HG02943 (cell line): Measurements from ENCODE around the gene TTLL6.

Experiments used
- ATAC-seq: cut with Tn5 transposase; IDR thresholded peaks from one replicate; pipeline ENCODE4 v1.9.1; 2021; ENCODE audit warnings: mild to moderate bottlenecking, low read depth, moderate library complexity; ENCODE audit not compliant: unreplicated experiment

Gene TTLL6

DNA sequence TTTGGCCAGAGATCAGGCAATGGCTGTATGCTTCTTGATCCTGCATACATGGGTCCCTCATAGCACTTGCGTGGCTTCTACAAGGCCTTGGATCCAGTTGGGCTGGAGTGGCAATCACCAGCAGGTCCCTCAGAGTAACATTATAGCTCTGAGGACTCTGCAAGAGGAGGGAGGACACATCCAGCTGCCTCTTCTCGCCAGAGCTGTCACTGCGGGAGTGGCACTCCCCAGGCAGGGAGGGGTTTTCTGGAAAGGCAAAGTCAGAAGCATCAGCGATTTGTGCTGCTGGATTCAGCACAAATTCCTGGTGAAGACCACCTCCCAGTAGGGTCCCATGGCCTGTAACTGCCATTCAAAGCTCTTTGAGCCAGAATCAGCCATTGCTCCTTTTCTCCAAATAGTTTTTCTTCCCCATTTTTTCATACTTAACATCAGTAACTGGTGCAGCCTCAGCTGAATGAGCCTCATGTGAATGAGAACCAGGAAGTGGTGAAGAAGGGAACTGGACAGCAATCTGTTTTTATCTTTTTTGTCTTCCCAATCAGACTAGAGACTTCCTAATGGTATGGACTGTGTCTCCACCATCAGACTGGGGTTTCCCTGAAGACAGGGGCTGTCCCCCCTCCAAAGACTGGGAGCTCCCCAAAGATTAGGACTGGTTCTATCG is 47.9 kb downstream of the TTLL6 start:
- ATAC-seq: no peak

DNA sequence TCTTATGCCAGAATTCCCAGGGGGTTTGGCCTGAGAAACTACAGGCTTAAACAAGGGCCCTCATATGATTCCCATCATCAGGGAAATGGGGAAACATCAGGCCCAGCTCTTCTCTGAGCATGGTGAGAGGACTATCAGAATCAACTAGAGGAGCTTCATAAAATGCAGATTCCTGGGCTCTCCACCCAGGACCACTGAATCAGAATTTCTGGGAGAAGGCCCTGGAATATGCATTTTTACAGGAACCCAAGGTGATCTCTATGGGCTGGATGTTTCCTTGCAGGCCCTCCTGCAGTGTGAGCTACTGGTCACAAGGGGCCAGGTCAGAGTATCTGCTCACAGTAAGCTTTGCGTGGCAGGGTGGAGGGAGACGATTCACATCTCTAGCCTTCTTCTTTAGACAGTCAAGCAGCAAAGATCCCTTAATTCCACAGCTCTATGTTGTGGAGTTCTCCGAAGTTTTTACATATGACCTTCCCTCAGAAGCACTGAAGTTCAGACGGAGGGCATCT is 49.7 kb downstream of the TTLL6 start:
- ATAC-seq: no peak

- no peak for ATAC-seq
Observed at GRCh38 chr17:48761114-48761513, 55.9 kb downstream of the TTLL6 start.

GRCh38 chr17:48760411-48760810 is 56.6 kb downstream of the TTLL6 start:
- no peak for ATAC-seq

DNA sequence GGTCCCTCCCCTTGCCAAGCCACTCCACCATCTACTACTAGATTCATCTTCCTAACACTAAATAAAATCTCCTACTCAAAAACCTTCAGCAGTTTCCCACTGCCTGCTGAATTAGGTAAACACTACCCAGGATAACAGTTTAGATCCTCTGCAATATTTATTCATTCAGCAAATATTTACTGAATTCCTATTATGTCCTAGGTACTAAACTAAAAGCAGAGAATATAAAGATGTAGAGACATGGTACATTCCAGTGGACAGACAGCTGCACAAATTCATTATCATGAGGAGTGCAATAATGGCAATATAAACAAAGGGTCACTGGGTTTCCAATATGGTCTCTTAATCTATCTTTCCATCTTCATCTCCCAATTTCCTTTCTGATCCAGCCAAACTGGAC is 57.7 kb downstream of the TTLL6 start:
- ATAC-seq: no peak

DNA sequence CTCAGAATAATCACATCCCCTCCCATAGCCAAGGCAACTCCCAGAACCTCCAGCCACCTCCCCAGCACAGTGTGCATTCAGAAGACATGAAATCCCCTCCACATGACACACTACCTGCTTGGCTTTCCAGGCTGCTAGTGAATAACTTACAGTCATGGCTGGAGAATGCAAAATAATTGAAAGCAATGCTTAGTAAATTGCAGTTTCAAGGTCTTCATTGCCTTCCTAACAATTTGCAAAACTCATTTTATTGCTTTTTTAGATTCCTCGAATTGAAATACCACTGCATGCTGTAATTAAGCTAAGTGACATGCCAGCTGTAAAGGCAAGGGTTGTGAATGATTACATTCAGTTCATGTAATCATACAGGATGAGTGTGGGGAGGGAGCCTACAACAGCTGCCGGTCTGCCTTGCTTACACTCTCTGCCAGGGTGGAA is 59.5 kb downstream of the TTLL6 start:
- no peak for ATAC-seq

DNA sequence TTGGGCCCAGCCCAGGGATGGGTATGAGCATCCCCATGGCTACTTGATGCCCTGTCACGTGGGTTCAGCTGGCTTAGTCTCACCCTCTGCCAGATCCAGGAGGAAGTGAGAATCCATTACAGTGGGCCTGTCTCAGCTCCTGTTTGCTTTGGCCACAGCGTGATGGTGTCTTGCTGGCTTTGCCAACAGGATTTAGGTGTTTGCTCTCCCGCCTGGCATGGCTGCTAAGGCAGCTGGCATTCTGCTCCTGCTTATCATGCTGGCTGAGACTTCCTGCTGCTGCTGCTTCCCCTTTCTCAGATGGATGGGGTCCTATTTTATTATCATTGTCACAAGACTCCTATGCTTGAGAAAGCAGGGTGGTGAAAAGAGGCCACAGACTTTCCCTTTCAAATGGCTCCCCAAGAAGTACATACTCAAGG is 60.2 kb downstream of the TTLL6 start:
- no peak for ATAC-seq

DNA sequence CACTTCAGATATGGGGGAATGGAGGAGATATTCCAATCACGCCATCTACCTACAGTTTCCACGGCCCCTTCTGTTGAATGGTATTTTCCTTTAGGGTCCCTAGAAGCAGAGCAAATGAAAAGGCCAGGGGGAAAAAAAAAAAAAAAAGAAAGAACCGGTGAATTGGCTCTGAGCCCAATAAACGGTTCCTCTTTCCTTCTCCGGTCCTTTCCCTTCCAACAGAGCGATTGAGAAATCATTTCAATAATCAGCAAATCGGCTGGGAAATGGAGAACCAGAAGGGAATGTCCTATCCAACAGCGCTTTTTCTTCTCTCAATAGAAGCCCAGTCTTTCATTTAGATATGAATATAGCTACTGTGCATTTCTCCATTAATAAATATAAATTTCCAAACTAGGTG is 61.7 kb downstream of the TTLL6 start:
- no peak for ATAC-seq

- no peak for ATAC-seq
Observed at GRCh38 chr17:48754500-48755261, 62.3 kb downstream of the TTLL6 start.

GRCh38 chr17:48753794-48754499 is 63.1 kb downstream of the TTLL6 start:
- no peak for ATAC-seq

DNA sequence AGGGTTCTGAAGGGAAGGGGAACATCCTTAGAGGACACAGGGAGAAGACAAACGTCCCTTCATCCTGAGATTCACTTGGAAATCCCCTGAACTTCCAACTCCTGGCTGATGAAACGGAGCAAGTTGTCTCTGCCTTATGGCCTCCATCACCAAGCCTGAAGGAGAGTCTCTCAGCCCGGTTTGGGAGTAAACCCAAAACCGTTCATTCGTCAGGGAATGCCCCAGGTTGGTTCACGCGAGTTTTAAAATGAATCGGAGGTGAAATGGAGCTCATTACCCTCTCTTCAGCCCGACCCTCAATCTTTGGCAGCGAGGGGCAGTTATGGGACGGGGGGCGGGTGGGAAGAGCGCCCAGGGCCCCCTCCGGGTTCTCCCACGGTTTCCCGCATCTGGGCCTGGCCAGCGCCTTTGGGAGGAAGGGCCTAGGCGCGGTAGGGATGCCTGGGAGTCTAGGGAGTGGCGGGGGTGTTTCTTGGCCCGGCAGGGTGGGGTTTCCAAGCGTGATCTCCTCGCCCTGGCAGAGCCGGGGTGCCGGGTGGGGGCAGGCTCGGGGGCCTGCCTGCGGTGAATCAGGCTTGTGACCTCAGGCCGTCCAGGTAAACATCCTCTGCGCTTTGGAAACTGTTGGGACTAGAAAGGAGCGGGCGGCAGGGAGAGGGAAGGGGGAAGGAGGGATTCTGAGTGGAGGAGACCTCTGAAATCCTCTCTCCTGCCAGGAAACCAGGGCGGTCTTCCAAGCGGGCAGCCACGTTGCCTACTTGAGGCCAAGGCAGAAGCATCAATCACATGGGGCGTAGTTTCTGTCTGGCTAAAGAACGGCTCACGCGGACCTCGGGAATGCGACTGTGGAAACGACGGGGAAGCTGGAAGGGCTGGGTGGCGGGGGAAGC is 64.4 kb downstream of the TTLL6 start:
- ATAC-seq: no peak

DNA sequence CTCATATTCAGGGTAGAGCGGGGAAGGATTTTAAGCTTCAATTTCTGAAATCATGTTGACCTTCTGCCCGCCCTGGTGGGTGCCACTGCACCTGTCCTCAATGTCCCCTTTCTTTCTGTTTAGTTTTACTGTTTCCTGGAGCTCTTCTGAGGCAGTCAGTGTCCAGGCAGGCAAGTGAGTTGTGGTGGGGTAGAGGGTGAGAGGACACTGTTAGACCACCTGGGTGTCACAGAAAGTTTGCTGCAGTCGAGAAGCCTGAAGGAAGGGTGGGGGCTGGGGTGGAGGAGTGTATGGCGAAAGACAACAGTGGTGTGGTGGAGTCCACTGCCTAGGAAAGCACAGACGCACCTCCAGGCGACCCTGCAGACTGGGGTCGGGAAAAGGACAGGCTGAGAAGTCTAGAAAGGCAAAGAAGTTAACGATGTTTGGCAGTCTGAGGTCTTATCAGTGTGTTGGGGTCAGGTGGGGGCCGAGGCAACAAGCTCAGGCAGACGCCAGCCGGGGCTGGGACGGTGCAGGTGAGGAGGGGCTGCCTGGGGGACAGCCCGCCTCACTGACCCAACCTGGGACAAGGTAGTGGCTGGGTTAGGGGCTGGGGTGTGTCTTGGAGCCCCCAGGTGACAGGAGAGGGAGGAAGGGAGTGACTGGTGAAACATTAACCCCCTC is 65.2 kb downstream of the TTLL6 start:
- ATAC-seq: no peak

GRCh38 chr17:48751172-48751571 is 65.9 kb downstream of the TTLL6 start:
- no peak for ATAC-seq

GRCh38 chr17:48749621-48750553 is 67.1 kb downstream of the TTLL6 start:
- no peak for ATAC-seq

DNA sequence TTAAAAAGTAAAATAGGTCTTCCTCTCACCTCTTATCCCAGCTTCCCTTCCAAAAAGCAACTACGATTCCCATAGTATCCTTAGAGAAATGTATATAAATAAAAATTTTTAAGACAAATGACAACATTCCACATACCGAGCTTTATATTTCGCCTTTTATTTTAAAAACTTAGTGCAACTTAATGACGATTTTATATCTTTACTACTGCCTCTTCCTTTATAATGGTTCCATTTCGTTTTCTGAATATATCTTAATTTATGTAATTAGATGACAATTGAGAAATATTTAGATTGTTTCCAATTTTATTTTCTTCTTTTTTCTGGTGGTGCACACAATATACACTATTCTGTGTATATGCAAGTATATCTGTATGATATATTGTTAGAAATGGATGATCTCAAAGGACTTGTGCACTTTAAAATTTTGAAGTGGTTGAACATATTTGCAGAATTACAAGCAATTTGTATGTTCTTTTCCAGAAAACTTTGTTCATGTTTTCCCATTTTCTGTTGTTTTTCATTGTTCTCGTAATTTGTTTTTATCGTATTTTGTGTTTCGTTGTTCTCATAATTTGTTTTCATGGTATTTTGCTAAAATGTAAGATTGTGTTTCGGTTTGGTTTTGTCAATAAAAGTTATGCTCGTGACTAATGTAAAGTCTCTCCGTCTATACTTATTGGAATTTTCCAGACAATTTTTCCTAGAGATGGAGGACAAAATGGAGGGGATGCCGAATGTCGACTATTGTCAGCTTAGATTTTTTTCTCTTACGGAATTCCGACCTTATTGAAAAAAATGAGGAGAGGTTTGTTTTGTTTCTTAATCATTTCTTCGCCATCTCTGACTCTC is 68.1 kb downstream of the TTLL6 start:
- ATAC-seq: no peak

DNA sequence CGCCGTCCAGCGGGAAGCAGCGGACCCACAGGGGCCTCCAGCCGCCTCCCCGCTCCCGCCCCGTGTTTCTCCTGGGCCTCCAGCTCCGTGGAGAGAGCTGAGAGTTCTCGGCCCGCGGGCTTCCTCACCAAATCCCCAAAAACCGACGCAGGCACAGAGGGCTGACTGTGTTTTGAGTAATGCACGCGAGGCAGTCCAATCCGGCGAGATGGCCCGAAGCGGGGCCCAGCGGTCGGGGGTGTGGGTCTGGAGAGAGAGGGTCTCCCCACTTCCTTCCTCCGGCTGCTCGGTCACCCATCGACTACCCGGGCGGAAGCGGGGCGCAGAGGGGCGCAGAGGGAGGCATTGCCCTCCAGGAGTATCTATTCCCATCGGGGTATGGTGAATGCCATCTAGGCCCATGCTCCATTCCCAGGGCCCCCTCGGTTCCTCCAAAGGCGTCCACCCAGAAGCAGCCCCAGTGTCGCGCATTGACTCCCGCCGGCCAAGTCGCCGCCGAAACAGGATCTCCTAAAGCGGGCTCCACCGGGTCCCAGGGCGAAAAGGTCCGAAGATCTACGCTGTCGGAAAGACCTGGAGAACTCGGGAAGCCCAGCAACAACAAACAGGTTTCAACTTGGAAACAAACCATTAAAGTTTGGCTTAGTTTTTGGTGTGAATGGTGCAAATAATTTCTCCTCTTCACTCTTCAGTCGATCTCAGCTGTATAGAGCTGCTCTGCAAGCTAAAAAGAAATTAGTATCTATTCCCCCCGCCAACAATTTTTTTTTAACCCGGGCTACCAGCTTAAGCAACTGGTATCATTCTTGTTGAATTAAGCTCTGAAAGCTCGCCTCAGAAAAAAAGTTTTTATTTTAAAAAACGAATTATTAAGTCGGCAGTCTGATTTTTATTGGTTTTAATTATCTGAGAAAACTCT is 69.3 kb downstream of the TTLL6 start:
- no peak for ATAC-seq

- ATAC-seq: no peak
Observed at GRCh38 chr17:48746916-48747444, 70.0 kb downstream of the TTLL6 start.
